Endothelial cell of umbilical vein (primary cell): Measurements from ENCODE around the gene HOOK2. TPM values are rescaled to one million over a fixed set of nuclear protein-coding genes. Genes with fewer than 3 reads are reported as not detected.
A peak's percentile ranks its signal among the peaks of the same experiment; 100 is the strongest.

ENCODE experiments used
- BruUV-seq: library from RNA; stranded (reverse); fragments of 400-500 nt; replicated peaks from 2 replicates; lab custom pipeline; 2021; lab: Mats Ljungman, UMichigan
- CTCF ChIA-PET: fragments of 300-600, 350-600 bp; sonication (Branson Sonifier 250); formaldehyde crosslinking; loops from one replicate; lab custom pipeline; 2021; ENCODE audit warnings: antibody characterized with exemption, inconsistent platforms; lab: Charles Lee
- POLR2A ChIA-PET: fragments of 300-600, 350-600 bp; sonication (Branson Sonifier 250); formaldehyde crosslinking; loops from one replicate; lab custom pipeline; 2021; ENCODE audit warnings: antibody characterized with exemption, inconsistent platforms; lab: Charles Lee
- DNase-seq: peaks from one replicate; pipeline ENCODE4 v3.0.0-alpha.2; 2011; ENCODE audit warnings: low read depth, low spot score
- FAIRE-seq: peaks from 2 replicates; lab custom pipeline; 2011; peaks lifted over from hg19 to GRCh38; lab: Jason Lieb, UNC
- H2AFZ ChIP-seq: 2 replicates; pipeline ENCODE4 v1.6.0; 2012; ENCODE audit warnings: low read depth, low read length, control low read depth, inconsistent platforms
- H3K27ac ChIP-seq: 2 replicates; pipeline ENCODE4 v1.5.1; 2011; ENCODE audit warnings: low read depth, mild to moderate bottlenecking, control low read depth, low read length, moderate library complexity; ENCODE audit not compliant: insufficient read depth
- H3K27me3 ChIP-seq, 2 experiments: 2 replicates each; pipeline versions ENCODE4 v1.6.0 to v1.6.1; 2011; ENCODE audit warnings: low read length in 2 of 2, mixed read lengths in 1 of 2; ENCODE audit not compliant: control insufficient read depth in 2 of 2, insufficient read depth in 2 of 2
- H3K36me3 ChIP-seq, 2 experiments: 2 replicates in 1 of 2; 3 replicates in 1 of 2; pipeline ENCODE4 v1.5.1; 2011; ENCODE audit warnings: low read length in 2 of 2, mild to moderate bottlenecking in 1 of 2, moderate library complexity in 1 of 2; ENCODE audit not compliant: control insufficient read depth in 2 of 2, insufficient read depth in 2 of 2; ENCODE audit errors: extremely low read depth in 1 of 2
- H3K4me1 ChIP-seq: 3 replicates; pipeline ENCODE4 v1.5.1; 2011; ENCODE audit warnings: mild to moderate bottlenecking, low read length; ENCODE audit not compliant: control insufficient read depth, insufficient read depth; ENCODE audit errors: extremely low read depth
- H3K4me2 ChIP-seq: 2 replicates; pipeline ENCODE4 v1.6.1; 2011; ENCODE audit warnings: low read length, control low read depth, mixed read lengths; ENCODE audit not compliant: insufficient read depth
- H3K4me3 ChIP-seq, 3 experiments: fragments of 200-600 bp in 1 of 3; sonication (generic), shearing (Covaris generic) in 1 of 3; replicated peaks in 1 of 3; 2 replicates each; pipeline ENCODE4 v1.5.1; 2011 to 2016; ENCODE audit warnings: control low read depth in 3 of 3, low read length in 3 of 3, mild to moderate bottlenecking in 2 of 3, inconsistent platforms in 1 of 3, low read depth in 1 of 3, moderate library complexity in 1 of 3; ENCODE audit not compliant: insufficient read depth in 1 of 3
- H3K79me2 ChIP-seq: 2 replicates; pipeline ENCODE4 v1.6.0; 2012; ENCODE audit warnings: low read length, inconsistent platforms; ENCODE audit not compliant: control insufficient read depth, insufficient read depth
- H3K9ac ChIP-seq: replicated peaks from 2 replicates; pipeline ENCODE3; 2011; ENCODE audit warnings: low read length, control low read depth; ENCODE audit not compliant: insufficient read depth; ENCODE audit errors: extremely low read depth
- H3K9me1 ChIP-seq: replicated peaks from 3 replicates; pipeline ENCODE4 v1.6.0; 2011; ENCODE audit warnings: mild to moderate bottlenecking, low read length; ENCODE audit not compliant: control insufficient read depth, insufficient read depth; ENCODE audit errors: extremely low read depth
- H3K9me3 ChIP-seq: replicated peaks from 2 replicates; pipeline ENCODE4 v1.5.1; 2012; ENCODE audit warnings: low read length, inconsistent platforms; ENCODE audit not compliant: control insufficient read depth, insufficient read depth
- H4K20me1 ChIP-seq: replicated peaks from 2 replicates; pipeline ENCODE3; 2011; ENCODE audit warnings: mild to moderate bottlenecking, low read length; ENCODE audit not compliant: control insufficient read depth, insufficient read depth; ENCODE audit errors: extremely low read depth
- CTCF ChIP-seq, 2 donors: IDR thresholded peaks; 1 replicate in 1 of 2; 2 replicates in 1 of 2; pipeline ENCODE4 v1.5.1; 2011; ENCODE audit warnings: low read length in 2 of 2, mild to moderate bottlenecking in 2 of 2, moderate library complexity in 2 of 2, control low read depth in 1 of 2, inconsistent platforms in 1 of 2, low read depth in 1 of 2; ENCODE audit not compliant: insufficient read depth in 1 of 2; ENCODE audit errors: extremely low read depth in 1 of 2
- MYC ChIP-seq: IDR thresholded peaks from one replicate; pipeline ENCODE4 v1.6.1; 2011; ENCODE audit warnings: mild to moderate bottlenecking, low read depth, low read length
- POLR2A ChIP-seq: IDR thresholded peaks from 2 replicates; pipeline ENCODE4 v1.6.1; 2012; ENCODE audit warnings: low read depth, mild to moderate bottlenecking, control low read depth, low read length
- dilution Hi-C: fragments of 300-500 bp; cut with MboI; formaldehyde crosslinking; loops from one replicate; pipeline ENCODE4 v1.15.0; 2019; ENCODE audit warnings: low sequenced_read_pairs; ENCODE audit not compliant: extremely low pct_ligation_motif_present
- intact Hi-C: fragments of 100-400 bp; cut with micrococcal nuclease; formaldehyde crosslinking; loops from one replicate; pipeline ENCODE4 v1.10.0; 2022
- polyA plus RNA-seq, 4 experiments: library from polyadenylated mRNA; depleted of rRNA in 3 of 4; stranded (reverse) in 3 of 4; unstranded in 1 of 4; fragments of >200 nt; gene quantifications; 2 replicates each; pipeline versions ENCODE4 v1.2.1 to v1.2.3, GENCODE V29; 2011 to 2012; ENCODE audit warnings: missing spikeins in 1 of 4
- total RNA-seq: library from RNA; stranded (reverse); gene quantifications from 2 replicates; pipeline ENCODE4 v1.2.3, GENCODE V29; 2021

The HOOK2 gene
- total and polyA plus RNA-seq, 2 donors (not counting 3 experiments of a cell fraction or from before 2014, with no cell fraction given), result 8.0 to 17.3 TPM

GRCh38 chr19:12794196-12794941 lies 19.0 kb upstream of the HOOK2 start:
- no TSS peak for BruUV-seq
- ChIA-PET POLR2A (interaction anchor here (0.7 to 4.1 kb wide), 3 partner anchors 12 to 64 kb away, joined by 3 to 94 read pairs (median 73); partner anchors contain the start of gene HOOK2), CTCF (interaction anchor here (4.5 to 13.8 kb wide), 3 partner anchors 18 to 53 kb away, joined by 30 to 524 read pairs (median 387); partner anchors contain the start of gene HOOK2)
- FAIRE-seq (peak; percentile 38), DNase-seq (no peak)
- H3K36me3 ChIP-seq, result peaks cover 0 to 3% of the 10 kb centered on the region in 2 experiments
- peaks cover 23% of the 10 kb centered on the region for H3K4me1 ChIP-seq
- H2AFZ ChIP-seq, result peak overlapping the region; percentile 27
- TF ChIP-seq POLR2A, result peak; percentile 34
- TF ChIP-seq MYC, result no peak
- TF ChIP-seq CTCF (IDR thresholded peaks at IDR 0.05; ENCODE audit: extremely low read depth in 1 of 2, insufficient read depth in 1 of 2, low read depth in 1 of 2, low read length in 2 of 2), result no peak
- H3K9me3 ChIP-seq, result no peaks in the 10 kb centered on the region
- no peaks in the 10 kb centered on the region for H3K27me3 ChIP-seq
- peaks cover 14% of the 10 kb centered on the region for H3K79me2 ChIP-seq
- H3K9me1 ChIP-seq, result no peaks in the 10 kb centered on the region
- H4K20me1 ChIP-seq, result no peaks in the 10 kb centered on the region
- H3K4me2 ChIP-seq, result peak overlapping the region; percentile 56
- intact Hi-C loops, result no loop called here
- H3K27ac ChIP-seq, result peak overlapping the region; percentile 91
- H3K4me3 ChIP-seq, result peak overlapping the region in 2 of 3 experiments; percentile 27 to 76
- dilution Hi-C loops, result no loop called here
- peak overlapping the region; percentile 74 for H3K9ac ChIP-seq
